ENCODE results near the gene NDUFB4.
"Not testable (repeated sequence)": the region's sequence is repeated elsewhere in the genome, so short reads cannot be mapped to it uniquely, and the experiment has no call there.

NDUFB4 gene

GRCh38 chr3:120637851-120638559, 41.9 kb downstream of the NDUFB4 start:
- no peak for DNase-seq (ENCODE audit: low spot score)

DNA sequence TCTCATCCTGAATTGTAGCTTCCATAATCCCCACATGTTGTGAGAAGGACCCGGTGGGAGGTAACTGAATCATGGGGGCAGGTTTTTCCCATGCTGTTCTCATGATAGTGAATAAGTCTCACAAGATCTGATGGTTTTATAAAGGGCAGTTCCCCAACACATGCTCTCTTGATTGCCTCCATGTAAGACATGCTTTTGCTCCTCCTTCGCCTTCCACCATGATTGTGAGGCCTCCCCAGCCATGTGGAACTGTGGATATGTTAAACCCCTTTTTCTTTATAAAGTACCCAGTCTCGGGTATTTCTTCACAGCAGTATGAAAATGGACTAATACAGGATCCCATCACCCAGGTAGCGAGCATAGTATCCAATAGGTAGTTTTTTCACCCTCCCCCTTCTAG, 42.7 kb downstream of the NDUFB4 start:
- not testable (repeated sequence) for DNase-seq (ENCODE audit: low spot score)

- DNase-seq (ENCODE audit: low spot score), result no peak
Observed at GRCh38 chr3:120640231-120640630, 44.1 kb downstream of the NDUFB4 start.

GRCh38 chr3:120641696-120642246, 45.6 kb downstream of the NDUFB4 start:
- no peak for DNase-seq (ENCODE audit: low spot score)

DNA sequence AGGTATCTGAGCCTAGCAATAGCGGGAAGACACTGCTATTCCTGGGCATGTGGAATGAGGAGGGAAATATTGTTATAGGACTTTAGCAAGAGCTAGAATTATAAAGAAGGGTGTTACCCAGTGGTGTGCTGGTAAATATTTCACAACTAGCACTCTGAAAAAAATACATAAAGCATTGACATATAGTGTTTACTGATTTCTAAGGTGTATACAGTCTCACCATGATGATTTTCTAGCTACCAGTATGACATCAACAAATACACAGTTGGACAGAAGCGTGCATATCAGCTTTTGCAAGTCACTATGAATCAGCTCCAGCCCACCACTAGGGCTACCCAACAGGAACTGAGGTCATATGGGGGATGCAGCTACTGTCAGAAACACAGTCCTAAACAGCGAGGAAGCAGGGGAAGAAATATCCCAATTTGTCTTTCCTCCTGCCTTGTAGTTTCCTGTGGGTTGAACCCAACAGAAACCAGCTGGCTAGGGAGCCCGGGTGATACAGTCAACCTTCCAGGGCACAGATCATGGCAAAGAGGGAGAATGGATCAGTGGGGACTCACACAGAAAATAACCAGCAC, 46.3 kb downstream of the NDUFB4 start:
- DNase-seq (ENCODE audit: low spot score), result peak; percentile 90

- no peak for DNase-seq (ENCODE audit: low spot score)
Observed at GRCh38 chr3:120645083-120645845, 49.1 kb downstream of the NDUFB4 start.

DNA sequence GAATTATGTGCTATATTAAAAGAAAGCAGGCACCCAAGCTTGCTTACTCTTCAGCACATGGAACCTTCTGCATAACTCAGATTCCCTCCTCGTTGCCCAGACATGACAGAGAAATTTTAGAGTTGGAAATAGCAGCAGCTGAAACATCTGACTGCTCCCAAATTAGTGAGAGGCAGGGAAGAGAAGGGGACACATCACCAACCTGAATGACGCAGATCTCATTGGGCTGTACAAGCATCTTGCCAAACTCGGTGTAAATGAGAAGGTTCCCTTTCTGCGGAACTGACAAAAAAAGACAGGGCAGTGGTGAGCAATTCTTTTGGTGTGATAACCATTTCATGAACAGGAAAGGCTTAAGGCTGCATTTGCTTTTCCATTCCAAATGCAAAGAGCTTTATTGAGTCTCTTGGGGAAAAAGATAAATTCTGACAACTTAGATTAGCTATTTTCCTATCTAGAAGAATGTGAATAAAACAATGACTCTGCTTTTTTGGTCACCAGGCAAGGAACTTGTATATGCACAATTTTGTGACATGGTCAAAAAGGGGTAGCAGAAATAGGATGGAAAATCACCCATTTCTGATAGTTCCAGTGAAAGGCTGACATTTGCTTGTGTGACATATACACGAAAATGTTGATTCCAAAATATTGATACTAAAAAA, 50.8 kb downstream of the NDUFB4 start:
- no peak for DNase-seq (ENCODE audit: low spot score)

DNA sequence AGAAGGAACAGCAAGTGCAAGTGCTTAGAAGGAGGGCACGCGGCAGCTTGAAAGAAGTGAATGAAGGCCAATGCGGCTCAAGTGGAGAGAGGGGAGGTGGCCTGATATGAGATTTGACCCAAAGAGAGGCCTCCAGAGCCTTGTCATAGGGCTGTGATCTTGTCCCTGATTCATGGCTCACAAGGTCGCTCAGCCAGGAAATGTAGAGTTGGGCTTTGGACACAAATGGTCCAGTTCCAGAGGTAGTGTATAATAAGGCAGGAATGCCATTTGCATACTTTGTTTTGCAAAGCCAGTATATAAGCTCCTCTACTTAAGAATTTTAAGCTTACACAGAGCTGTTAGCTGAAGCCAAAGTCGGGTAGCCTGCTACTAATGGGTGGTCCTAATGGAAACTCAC, 52.2 kb downstream of the NDUFB4 start:
- DNase-seq (ENCODE audit: low spot score), result no peak

DNA sequence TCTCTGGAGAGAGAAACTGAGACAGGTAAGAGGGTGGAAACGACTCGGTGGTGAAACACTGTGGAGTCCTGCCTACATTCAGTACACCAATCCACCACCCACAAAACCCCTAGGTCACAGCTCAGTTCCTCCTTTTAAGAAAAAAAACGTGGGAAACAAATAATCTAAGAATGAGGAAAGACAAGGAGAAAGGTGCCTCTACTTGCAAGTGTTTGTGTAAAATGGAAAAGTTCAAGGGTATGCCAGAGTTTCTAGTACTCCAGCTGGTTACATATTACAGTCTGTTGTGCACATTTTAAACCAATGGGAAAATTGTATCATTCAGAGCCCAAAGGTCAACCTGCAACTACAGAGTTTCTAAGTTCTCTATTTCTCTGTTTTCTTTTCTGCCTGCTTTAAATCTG, 53.7 kb downstream of the NDUFB4 start:
- DNase-seq (ENCODE audit: low spot score), result no peak

DNA sequence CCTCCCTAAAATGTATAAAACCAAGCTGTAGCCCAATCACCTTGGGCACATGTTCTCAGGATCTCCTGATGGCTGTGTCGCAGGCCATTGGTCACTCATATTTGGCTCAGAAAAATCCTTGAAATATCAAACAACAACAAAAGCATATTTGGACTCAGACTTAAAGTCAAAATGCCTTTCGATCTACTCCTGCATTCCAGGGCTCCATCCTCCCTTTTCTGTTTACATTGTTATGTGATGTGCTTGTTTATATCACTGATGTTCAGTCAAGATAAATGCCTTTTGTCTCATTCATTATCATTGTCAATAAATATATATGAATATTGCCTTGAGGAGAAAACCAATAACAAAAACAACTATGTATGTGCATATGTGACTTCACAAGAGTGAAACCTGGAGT, 54.2 kb downstream of the NDUFB4 start:
- DNase-seq (ENCODE audit: low spot score), result no peak

All from kidney capillary endothelial cell (primary cell).